Measurements from ENCODE around the gene CLCN5.

CLCN5 gene

GRCh38 chrX:49932791-49933190 is 10.4 kb downstream of the CLCN5 start:
- DNase-seq (ENCODE audit: low read depth in 2 of 2, low spot score in 1 of 2) = no peak

- no peak for DNase-seq (ENCODE audit: low read depth in 2 of 2, low spot score in 1 of 2)
Measured at GRCh38 chrX:49934148-49934547, 11.8 kb downstream of the CLCN5 start.

- no peak for DNase-seq (ENCODE audit: low read depth in 2 of 2, low spot score in 1 of 2)
Measured at GRCh38 chrX:49934729-49935128, 12.3 kb downstream of the CLCN5 start.

- no peak for DNase-seq (ENCODE audit: low read depth in 2 of 2, low spot score in 1 of 2)
Measured at GRCh38 chrX:49947781-49948180, 25.4 kb downstream of the CLCN5 start.

GRCh38 chrX:49949961-49950360 is 27.6 kb downstream of the CLCN5 start:
- no peak for DNase-seq (ENCODE audit: low read depth in 2 of 2, low spot score in 1 of 2)

- no peak for DNase-seq (ENCODE audit: low read depth in 2 of 2, low spot score in 1 of 2)
Measured at GRCh38 chrX:49951524-49952193, 29.3 kb downstream of the CLCN5 start.

GRCh38 chrX:49956313-49956712 is 33.9 kb downstream of the CLCN5 start:
- DNase-seq (ENCODE audit: low read depth in 2 of 2, low spot score in 1 of 2) = no peak

- no peak for DNase-seq (ENCODE audit: low read depth in 2 of 2, low spot score in 1 of 2)
Measured at GRCh38 chrX:49958727-49959485, 36.5 kb downstream of the CLCN5 start.

GRCh38 chrX:49959602-49960001 is 37.2 kb downstream of the CLCN5 start:
- DNase-seq (ENCODE audit: low read depth in 2 of 2, low spot score in 1 of 2) = no peak

GRCh38 chrX:49960061-49960460 is 37.7 kb downstream of the CLCN5 start:
- no peak for DNase-seq (ENCODE audit: low read depth in 2 of 2, low spot score in 1 of 2)

GRCh38 chrX:49970674-49971073 is 48.3 kb downstream of the CLCN5 start:
- DNase-seq (ENCODE audit: low read depth in 2 of 2, low spot score in 1 of 2) = no peak

GRCh38 chrX:49972328-49972860 is 50.0 kb downstream of the CLCN5 start:
- DNase-seq (ENCODE audit: low read depth in 2 of 2, low spot score in 1 of 2) = no peak

- DNase-seq (ENCODE audit: low read depth in 2 of 2, low spot score in 1 of 2) = no peak
Measured at GRCh38 chrX:49976682-49977197, 54.3 kb downstream of the CLCN5 start.

GRCh38 chrX:49977319-49978090 is 55.1 kb downstream of the CLCN5 start:
- DNase-seq (ENCODE audit: low read depth in 2 of 2, low spot score in 1 of 2) = no peak

GRCh38 chrX:49978176-49978575 is 55.8 kb downstream of the CLCN5 start:
- DNase-seq (ENCODE audit: low read depth in 2 of 2, low spot score in 1 of 2) = no peak

GRCh38 chrX:49986058-49986457 is 63.7 kb downstream of the CLCN5 start:
- DNase-seq (ENCODE audit: low read depth in 2 of 2, low spot score in 1 of 2) = no peak

GRCh38 chrX:49987651-49988050 is 65.3 kb downstream of the CLCN5 start:
- DNase-seq (ENCODE audit: low read depth in 2 of 2, low spot score in 1 of 2) = no peak

- no peak for DNase-seq (ENCODE audit: low read depth in 2 of 2, low spot score in 1 of 2)
Measured at GRCh38 chrX:49988143-49988542, 65.7 kb downstream of the CLCN5 start.

- DNase-seq (ENCODE audit: low read depth in 2 of 2, low spot score in 1 of 2) = no peak
Measured at GRCh38 chrX:49991758-49992157, 69.4 kb downstream of the CLCN5 start.

GRCh38 chrX:49992853-49993252 is 70.5 kb downstream of the CLCN5 start:
- no peak for DNase-seq (ENCODE audit: low read depth in 2 of 2, low spot score in 1 of 2)

- DNase-seq (ENCODE audit: low read depth in 2 of 2, low spot score in 1 of 2) = no peak
Measured at GRCh38 chrX:49993661-49994060, 71.3 kb downstream of the CLCN5 start.
